ENCODE results near the gene ZNF350. TPM values are rescaled to one million over a fixed set of nuclear protein-coding genes. Genes with fewer than 3 reads are reported as not detected.

The ZNF350 gene
- total and polyA plus RNA-seq, 2 donors (not counting 1 experiment from before 2014, with no cell fraction given), result 6.0 to 50.2 TPM

DNA sequence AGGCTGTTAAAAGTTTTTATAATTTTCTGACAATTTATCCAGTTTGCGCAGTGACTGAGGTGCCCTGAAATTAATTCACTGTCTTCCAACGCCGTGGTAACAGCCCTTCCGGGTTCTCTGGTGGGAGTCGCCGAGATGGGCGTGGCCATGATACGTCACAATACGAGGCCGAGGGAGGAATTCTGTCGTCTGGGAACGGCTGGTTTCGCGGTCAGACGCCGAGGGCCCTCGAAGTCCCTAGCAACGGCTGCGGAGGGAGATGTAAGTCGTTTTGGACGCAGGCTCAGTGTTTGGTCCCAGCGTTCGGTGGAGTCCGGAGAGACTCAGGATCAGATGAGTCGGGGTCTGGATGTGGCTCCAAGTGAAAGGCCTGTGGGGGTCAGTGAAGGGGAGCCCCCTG is 37.7 kb downstream of the ZNF350 start:
- no peak overlapping the region for H2AFZ ChIP-seq (ENCODE audit: insufficient read depth, low read depth, low read length, poor library complexity, severe bottlenecking)
- WGBS (ENCODE audit: insufficient coverage), result 23% methylated on average over 25 of the region's 25 CpGs
- intact Hi-C loops (cut with micrococcal nuclease), result no loop called here
- CTCF ChIA-PET, result no interaction called here
- no peak overlapping the region for H3K4me3 ChIP-seq (ENCODE audit: control extremely low read depth in 1 of 5, extremely low read depth in 1 of 5, insufficient read depth in 1 of 5, low read depth in 2 of 5, low read length in 4 of 5)
- H3K27me3 Mint-ChIP-seq, result no peaks in the 10 kb centered on the region
- H3K4me2 ChIP-seq (replicated peaks; ENCODE audit: low read depth, low read length, poor library complexity, severe bottlenecking), result no peak overlapping the region
- peaks cover 9 to 80% (median 45%) of the 10 kb centered on the region in 3 donors for H3K9me3 ChIP-seq (ENCODE audit: control extremely low read depth in 1 of 3, control insufficient read depth in 2 of 3, insufficient read depth in 1 of 3, low read length in 2 of 3)
- TF ChIP-seq EZH2 (IDR thresholded peaks at IDR 0.05; ENCODE audit: borderline replicate concordance, insufficient read depth, low read depth, low read length, poor library complexity, severe bottlenecking), result no peak
- TF ChIP-seq, protein P1, sequence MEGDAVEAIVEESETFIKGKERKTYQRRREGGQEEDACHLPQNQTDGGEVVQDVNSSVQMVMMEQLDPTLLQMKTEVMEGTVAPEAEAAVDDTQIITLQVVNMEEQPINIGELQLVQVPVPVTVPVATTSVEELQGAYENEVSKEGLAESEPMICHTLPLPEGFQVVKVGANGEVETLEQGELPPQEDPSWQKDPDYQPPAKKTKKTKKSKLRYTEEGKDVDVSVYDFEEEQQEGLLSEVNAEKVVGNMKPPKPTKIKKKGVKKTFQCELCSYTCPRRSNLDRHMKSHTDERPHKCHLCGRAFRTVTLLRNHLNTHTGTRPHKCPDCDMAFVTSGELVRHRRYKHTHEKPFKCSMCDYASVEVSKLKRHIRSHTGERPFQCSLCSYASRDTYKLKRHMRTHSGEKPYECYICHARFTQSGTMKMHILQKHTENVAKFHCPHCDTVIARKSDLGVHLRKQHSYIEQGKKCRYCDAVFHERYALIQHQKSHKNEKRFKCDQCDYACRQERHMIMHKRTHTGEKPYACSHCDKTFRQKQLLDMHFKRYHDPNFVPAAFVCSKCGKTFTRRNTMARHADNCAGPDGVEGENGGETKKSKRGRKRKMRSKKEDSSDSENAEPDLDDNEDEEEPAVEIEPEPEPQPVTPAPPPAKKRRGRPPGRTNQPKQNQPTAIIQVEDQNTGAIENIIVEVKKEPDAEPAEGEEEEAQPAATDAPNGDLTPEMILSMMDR (IDR thresholded peaks at IDR 0.05), result no peak
- H3K4me1 Mint-ChIP-seq, result no peaks in the 10 kb centered on the region
- H4K20me1 ChIP-seq (ENCODE audit: control insufficient read depth, insufficient read depth, low read length, poor library complexity, severe bottlenecking), result no peaks in the 10 kb centered on the region
- H3K4me1 ChIP-seq (ENCODE audit: control insufficient read depth in 2 of 2, insufficient read depth in 2 of 2, low read length in 2 of 2), result no peaks in the 10 kb centered on the region
- H3K9ac ChIP-seq (ENCODE audit: low read length), result no peak overlapping the region
- peaks cover 6 to 8% of the 10 kb centered on the region in 2 experiments for H3K36me3 ChIP-seq (replicated peaks in 1 of 2; ENCODE audit: control extremely low read depth in 1 of 2, control insufficient read depth in 1 of 2, extremely low read depth in 1 of 2, insufficient read depth in 2 of 2, low read length in 1 of 2)
- no peak for ATAC-seq (ENCODE audit: low read depth)
- H3K27me3 ChIP-seq (replicated peaks in 1 of 4; ENCODE audit: control extremely low read depth in 1 of 4, control insufficient read depth in 3 of 4, insufficient read depth in 4 of 4, low read length in 3 of 4), result no peaks in the 10 kb centered on the region
- H3K27ac ChIP-seq (ENCODE audit: low read length in 2 of 2), result no peak overlapping the region
- POLR2A ChIA-PET, result no interaction called here
- H3K4me3 Mint-ChIP-seq, result no peak overlapping the region
- no peaks in the 10 kb centered on the region for H3K79me2 ChIP-seq (ENCODE audit: control insufficient read depth, insufficient read depth, low read length)
- H3K27ac Mint-ChIP-seq, result no peak overlapping the region
- peaks cover 39% of the 10 kb centered on the region for H3K9me3 Mint-ChIP-seq (ENCODE audit: insufficient read depth)
- no peak for DNase-seq

DNA sequence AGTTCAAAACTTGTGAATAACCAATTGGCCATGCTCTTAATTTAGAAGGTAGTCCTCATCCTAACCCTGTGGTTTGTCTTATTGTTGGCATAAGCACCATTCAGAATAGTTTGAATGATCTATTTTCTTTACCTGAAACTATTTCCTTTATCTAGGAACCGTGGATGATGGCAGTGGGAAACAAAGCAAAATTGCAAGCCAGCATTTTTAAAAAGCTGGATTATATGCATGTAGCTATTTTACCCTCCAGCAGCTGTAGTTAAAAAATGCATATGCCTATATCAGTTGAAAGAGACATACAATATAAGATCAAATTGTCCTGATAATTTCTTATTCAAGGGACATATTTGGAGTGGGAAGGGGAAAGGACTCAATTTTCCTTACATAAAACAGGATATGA is 40.0 kb downstream of the ZNF350 start:
- H3K27ac ChIP-seq (ENCODE audit: low read length in 2 of 2), result no peak overlapping the region
- Mint-ChIP-seq H3K4me3 (no peak overlapping the region), H3K4me1 (no peaks in the 10 kb centered on the region), H3K9me3 (ENCODE audit: insufficient read depth) (peaks cover 43% of the 10 kb centered on the region), H3K27ac (no peak overlapping the region), H3K27me3 (no peaks in the 10 kb centered on the region)
- H3K4me3 ChIP-seq (ENCODE audit: control extremely low read depth in 1 of 5, extremely low read depth in 1 of 5, insufficient read depth in 1 of 5, low read depth in 2 of 5, low read length in 4 of 5), result no peak overlapping the region
- peaks cover 11 to 32% of the 10 kb centered on the region in 2 experiments for H3K36me3 ChIP-seq (replicated peaks in 1 of 2; ENCODE audit: control extremely low read depth in 1 of 2, control insufficient read depth in 1 of 2, extremely low read depth in 1 of 2, insufficient read depth in 2 of 2, low read length in 1 of 2)
- intact Hi-C loops (cut with micrococcal nuclease), result no loop called here
- TF ChIP-seq, protein P1 (IDR thresholded peaks at IDR 0.05), result no peak
- no peak for TF ChIP-seq EZH2 (IDR thresholded peaks at IDR 0.05; ENCODE audit: borderline replicate concordance, insufficient read depth, low read depth, low read length, poor library complexity, severe bottlenecking)
- DNase-seq (no peak), ATAC-seq (ENCODE audit: low read depth) (no peak)
- H3K9me3 ChIP-seq (ENCODE audit: control extremely low read depth in 1 of 3, control insufficient read depth in 2 of 3, insufficient read depth in 1 of 3, low read length in 2 of 3), result peaks cover 20 to 90% (median 45%) of the 10 kb centered on the region in 3 donors
- H3K4me1 ChIP-seq (ENCODE audit: control insufficient read depth in 2 of 2, insufficient read depth in 2 of 2, low read length in 2 of 2), result no peaks in the 10 kb centered on the region
- no peaks in the 10 kb centered on the region for H4K20me1 ChIP-seq (ENCODE audit: control insufficient read depth, insufficient read depth, low read length, poor library complexity, severe bottlenecking)
- no CpG with 5 or more reads among the region's 1 CpG for WGBS (ENCODE audit: insufficient coverage)
- ChIA-PET CTCF (interaction anchor here (0.6 kb wide), 1 partner anchor 426 kb away, joined by 4 read pairs; no protein-coding TSS in a partner anchor), POLR2A (no interaction called here)
- H3K27me3 ChIP-seq (replicated peaks in 1 of 4; ENCODE audit: control extremely low read depth in 1 of 4, control insufficient read depth in 3 of 4, insufficient read depth in 4 of 4, low read length in 3 of 4), result no peaks in the 10 kb centered on the region
- no peak overlapping the region for H3K4me2 ChIP-seq (replicated peaks; ENCODE audit: low read depth, low read length, poor library complexity, severe bottlenecking)
- H2AFZ ChIP-seq (ENCODE audit: insufficient read depth, low read depth, low read length, poor library complexity, severe bottlenecking), result no peak overlapping the region
- H3K9ac ChIP-seq (ENCODE audit: low read length), result no peak overlapping the region
- H3K79me2 ChIP-seq (ENCODE audit: control insufficient read depth, insufficient read depth, low read length), result no peaks in the 10 kb centered on the region
